GM21723 (cell line): ENCODE results near the gene FAM240A.
"Not testable (repeated sequence)": the region's sequence is repeated elsewhere in the genome, so short reads cannot be mapped to it uniquely, and the experiment has no call there.

Source experiments
- ATAC-seq: cut with Tn5 transposase; IDR thresholded peaks from one replicate; pipeline ENCODE4 v1.9.1; 2021; ENCODE audit warnings: mild to moderate bottlenecking, moderate library complexity; ENCODE audit not compliant: unreplicated experiment

Gene FAM240A

GRCh38 chr3:46612324-46612723, at the start of gene FAM240A:
Gene FAM240A (plus strand): TSS chr3:46612525. CDS start chr3:46612684, 159 bp downstream.
- ATAC-seq: no peak

- no peak for ATAC-seq
Observed at GRCh38 chr3:46564190-46565021, 47.9 kb upstream of the FAM240A start.

DNA sequence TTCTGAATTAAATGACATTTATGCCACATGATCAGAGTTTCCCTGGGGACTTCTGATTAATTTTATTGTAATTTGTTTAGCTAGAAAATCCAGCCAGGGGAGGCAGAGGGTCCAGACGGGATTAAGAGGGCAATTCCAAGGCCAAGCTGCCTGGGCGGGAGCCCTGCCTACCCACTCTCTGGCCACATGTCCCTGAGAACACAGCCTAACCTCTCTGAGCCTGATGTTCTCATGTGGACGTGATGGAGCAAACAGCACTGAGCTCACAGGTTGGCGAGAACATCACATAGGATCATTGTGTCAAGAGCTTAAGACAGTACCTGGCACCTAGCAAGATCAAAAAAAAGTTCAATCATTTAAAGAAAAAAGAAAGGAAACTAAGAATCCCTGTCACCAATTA, 47.2 kb upstream of the FAM240A start:
- ATAC-seq: no peak

DNA sequence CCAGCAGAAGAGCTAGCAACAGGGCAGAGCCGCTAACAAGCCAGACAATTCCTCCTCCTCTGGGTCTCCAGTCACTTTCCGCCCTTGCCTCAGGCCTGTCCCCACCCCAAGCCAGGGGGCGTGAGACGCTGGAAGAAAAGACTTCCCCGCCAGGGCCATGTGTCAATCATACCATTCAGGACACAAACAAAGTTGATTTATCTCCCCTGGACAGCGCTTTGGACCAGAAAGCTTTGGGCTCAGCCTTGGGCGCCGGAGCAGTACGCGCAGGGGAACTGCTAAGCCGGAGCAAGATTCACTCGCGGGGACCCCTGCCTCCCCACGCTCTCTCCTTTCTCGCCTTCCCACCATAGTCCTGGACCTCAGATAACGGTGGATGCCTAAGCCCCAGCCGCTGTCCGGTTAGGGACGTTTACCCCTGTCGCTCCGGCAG, 46.7 kb upstream of the FAM240A start:
- ATAC-seq: no peak

- ATAC-seq: no peak
Observed at GRCh38 chr3:46566040-46566641, 46.2 kb upstream of the FAM240A start, which contains the start of gene LRRC2. Gene LRRC2 (minus strand): TSS chr3:46566302. CDS start chr3:46551591, 14,711 bp downstream.

- no peak for ATAC-seq
Observed at GRCh38 chr3:46571684-46572083, 40.6 kb upstream of the FAM240A start.

- ATAC-seq: no peak
Observed at GRCh38 chr3:46573701-46574100, 38.6 kb upstream of the FAM240A start.

GRCh38 chr3:46574243-46574646, 38.1 kb upstream of the FAM240A start:
- ATAC-seq: no peak

DNA sequence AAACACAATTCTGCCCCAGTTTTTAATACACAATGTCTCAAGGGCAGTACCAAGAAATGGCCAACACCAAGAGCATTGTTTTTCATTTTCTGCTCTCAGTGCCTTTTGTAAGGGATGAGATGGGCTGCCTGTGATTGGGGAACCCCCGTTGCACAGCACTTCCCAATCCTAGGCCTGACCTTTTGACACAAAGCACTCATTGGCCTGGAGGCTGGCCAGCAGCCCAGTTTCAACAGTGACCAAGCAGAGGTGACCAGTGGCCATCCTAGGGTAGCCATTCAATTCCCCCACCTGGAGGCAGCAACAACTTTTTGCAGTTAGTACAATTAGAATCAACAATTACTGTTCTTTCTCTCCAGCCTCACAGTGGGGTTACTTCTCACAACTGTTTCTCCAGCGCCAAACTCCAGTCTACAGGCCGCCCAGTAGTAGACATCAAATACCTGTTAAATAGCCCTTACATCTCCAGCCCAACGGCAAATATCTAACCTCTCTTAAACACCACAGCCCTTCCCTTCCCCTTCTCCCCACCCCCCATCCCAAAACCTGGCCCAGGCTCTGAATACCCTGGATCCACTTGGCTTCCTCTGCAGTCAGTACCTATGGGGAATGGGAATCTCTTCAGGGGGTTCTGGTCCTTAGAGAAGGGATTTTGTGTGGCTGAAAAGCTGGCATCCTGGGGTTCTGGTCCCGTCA, 37.3 kb upstream of the FAM240A start:
- no peak for ATAC-seq

DNA sequence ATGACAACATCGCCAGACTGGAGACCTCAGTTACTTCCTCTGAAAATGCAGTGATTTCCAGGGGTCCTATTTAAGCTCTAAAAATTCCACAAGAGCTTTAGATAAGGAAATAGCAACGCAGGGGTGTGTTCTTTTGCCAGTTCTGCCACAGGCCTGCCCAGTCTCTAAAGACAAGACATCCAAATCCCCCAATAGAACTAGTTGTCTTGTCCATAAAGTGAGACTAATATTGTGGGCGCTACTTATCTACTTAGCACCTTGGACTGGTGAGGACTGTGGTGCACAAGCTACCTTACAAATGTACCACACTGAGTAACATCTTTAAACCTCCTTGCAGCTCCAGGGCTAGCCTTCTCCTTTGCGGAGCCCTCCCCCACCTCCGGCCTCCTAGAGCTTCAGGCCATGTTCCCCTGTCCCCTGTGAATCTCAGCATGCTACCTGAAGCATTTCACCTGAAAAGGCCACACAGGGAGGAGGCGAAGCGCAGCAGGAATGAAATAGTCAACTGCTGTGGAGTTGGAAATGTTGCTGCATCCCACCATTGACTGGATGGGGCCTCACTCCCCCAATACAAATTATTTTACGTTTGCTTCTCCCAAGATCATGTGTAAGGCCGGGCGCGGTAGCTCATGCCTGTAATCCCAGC, 36.6 kb upstream of the FAM240A start:
- ATAC-seq: no peak

GRCh38 chr3:46576386-46576785, 35.9 kb upstream of the FAM240A start:
- no peak for ATAC-seq

- ATAC-seq: no peak
Observed at GRCh38 chr3:46576879-46577278, 35.4 kb upstream of the FAM240A start.

GRCh38 chr3:46577580-46578249, 34.6 kb upstream of the FAM240A start:
- ATAC-seq: not testable (repeated sequence)

GRCh38 chr3:46578973-46579755, 33.2 kb upstream of the FAM240A start:
- no peak for ATAC-seq

DNA sequence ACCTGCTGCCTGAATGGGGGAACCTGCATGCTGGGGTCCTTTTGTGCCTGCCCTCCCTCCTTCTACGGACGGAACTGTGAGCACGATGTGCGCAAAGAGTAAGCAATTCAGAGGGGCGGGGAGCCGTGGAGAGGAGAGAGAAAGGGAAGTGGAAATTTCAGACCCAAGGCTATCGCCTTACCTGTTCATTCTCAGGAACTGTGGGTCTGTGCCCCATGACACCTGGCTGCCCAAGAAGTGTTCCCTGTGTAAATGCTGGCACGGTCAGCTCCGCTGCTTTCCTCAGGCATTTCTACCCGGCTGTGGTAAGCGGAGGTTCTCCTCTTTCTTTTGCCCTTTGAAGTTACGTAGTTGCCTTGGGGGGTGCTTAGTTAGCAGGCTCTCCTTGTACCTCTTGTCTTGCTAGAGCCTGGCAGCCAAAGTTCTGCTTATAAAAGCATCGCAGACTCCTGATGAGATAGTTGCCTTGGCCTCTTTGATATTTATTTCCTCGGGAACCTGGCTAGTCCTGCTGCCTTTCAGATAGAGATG, 32.5 kb upstream of the FAM240A start:
- no peak for ATAC-seq

DNA sequence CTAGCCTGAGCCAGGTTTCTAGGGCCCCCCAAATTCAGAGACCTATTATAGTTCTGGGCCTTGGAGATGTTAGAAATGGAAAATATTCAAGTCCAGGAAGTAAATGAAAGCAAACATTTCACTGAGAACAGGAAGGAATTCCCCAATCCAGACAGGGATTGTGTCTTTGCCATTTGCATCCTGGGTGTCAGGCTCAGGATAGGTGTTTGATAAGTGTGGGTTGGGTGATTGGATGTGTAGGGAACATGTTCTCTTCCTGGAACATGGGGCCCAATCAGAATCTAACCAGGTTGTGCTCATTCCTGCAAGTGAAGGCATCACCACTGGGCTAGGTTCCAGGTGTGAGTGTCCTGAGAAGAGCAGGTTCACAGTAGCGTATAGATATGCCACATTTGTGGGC, 31.6 kb upstream of the FAM240A start:
- no peak for ATAC-seq

GRCh38 chr3:46584598-46585467, 27.5 kb upstream of the FAM240A start:
- ATAC-seq: no peak

- no peak for ATAC-seq
Observed at GRCh38 chr3:46585799-46586693, 26.3 kb upstream of the FAM240A start.
